Activated CD8-positive, alpha-beta T cell treated with anti-CD3 and anti-CD28 coated beads, Interleukin-2, amount 10 ng/mL, durations not matched to agents 7 days and 5 days (primary cell): ENCODE results near the gene GAGE10. TPM values are rescaled to one million over a fixed set of nuclear protein-coding genes. Genes with fewer than 3 reads are reported as not detected.

ENCODE experiments used
- ATAC-seq: fragments of 150-1000 bp; cut with Tn5 transposase; one replicate; pipeline ENCODE4 v1.10.0; 2021; ENCODE audit warnings: moderate library complexity
- CTCF ChIA-PET: fragments of 350-600 bp; sonication (Branson Sonifier 250); formaldehyde crosslinking; loops from one replicate; lab custom pipeline; 2021; ENCODE audit warnings: antibody characterized with exemption; lab: Charles Lee
- POLR2A ChIA-PET: fragments of 350-600 bp; sonication (Branson Sonifier 250); formaldehyde crosslinking; loops from one replicate; lab custom pipeline; 2021; ENCODE audit warnings: antibody characterized with exemption; lab: Charles Lee
- DNase-seq: peaks from one replicate; pipeline ENCODE4 v3.0.0-alpha.2; 2020
- H3K27ac Mint-ChIP-seq: one replicate; pipeline ENCODE4 v1.8.0; 2021; ENCODE audit warnings: mild to moderate bottlenecking, mixed read lengths
- H3K27me3 Mint-ChIP-seq: one replicate; pipeline ENCODE4 v1.8.0; 2021; ENCODE audit warnings: low read depth, mixed read lengths
- H3K36me3 Mint-ChIP-seq: one replicate; pipeline ENCODE4 v1.8.0; 2021; ENCODE audit warnings: low read depth, mixed read lengths
- H3K4me1 Mint-ChIP-seq: one replicate; pipeline ENCODE4 v1.8.0; 2021; ENCODE audit warnings: low read depth, mixed read lengths
- H3K4me3 Mint-ChIP-seq: one replicate; pipeline ENCODE4 v1.8.0; 2021; ENCODE audit warnings: mild to moderate bottlenecking, mixed read lengths
- H3K9me3 Mint-ChIP-seq: one replicate; pipeline ENCODE4 v1.8.0; 2022; ENCODE audit warnings: mixed read lengths; ENCODE audit not compliant: insufficient read depth
- total RNA-seq, 2 experiments: library from RNA; stranded (reverse); gene quantifications; one replicate each; pipeline ENCODE4 v1.2.3, GENCODE V29; 2021

The GAGE10 gene
- total RNA-seq, 2 experiments from 2014 or later = not detected

- peak overlapping the region; percentile 51 for H3K4me3 Mint-ChIP-seq
- H3K27ac Mint-ChIP-seq = peak overlapping the region; percentile 91
- no peak for ATAC-seq
- H3K9me3 Mint-ChIP-seq = no peaks in the 10 kb centered on the region
- ChIA-PET POLR2A (interaction anchor here (1.1 kb wide), 1 partner anchor 549 kb away, joined by 3 read pairs; no protein-coding TSS in a partner anchor), CTCF (interaction anchor here (1.0 kb wide), 2 partner anchors 15 to 84 kb away, joined by 3 read pairs; no protein-coding TSS in a partner anchor)
- H3K4me1 Mint-ChIP-seq = peaks cover 81% of the 10 kb centered on the region
- no peaks in the 10 kb centered on the region for H3K27me3 Mint-ChIP-seq
- DNase-seq = no peak
- H3K36me3 Mint-ChIP-seq = peaks cover 51% of the 10 kb centered on the region
Observed at GRCh38 chrX:49276671-49277534, 26.5 kb upstream of the GAGE10 start.

- H3K9me3 Mint-ChIP-seq = no peaks in the 10 kb centered on the region
- POLR2A ChIA-PET = interaction anchor here (1.1 kb wide), 1 partner anchor 550 kb away, joined by 3 read pairs; no protein-coding TSS in a partner anchor
- DNase-seq (no peak), ATAC-seq (no peak)
- peaks cover 79% of the 10 kb centered on the region for H3K4me1 Mint-ChIP-seq
- CTCF ChIA-PET = interaction anchor here (1.0 to 1.4 kb wide), 2 partner anchors 15 to 85 kb away, joined by 3 to 4 read pairs; no protein-coding TSS in a partner anchor
- H3K4me3 Mint-ChIP-seq = peak overlapping the region; percentile 51
- H3K36me3 Mint-ChIP-seq = peaks cover 53% of the 10 kb centered on the region
- H3K27me3 Mint-ChIP-seq = no peaks in the 10 kb centered on the region
- peak overlapping the region; percentile 91 for H3K27ac Mint-ChIP-seq
Observed at GRCh38 chrX:49277535-49277830, 26.0 kb upstream of the GAGE10 start.

DNA sequence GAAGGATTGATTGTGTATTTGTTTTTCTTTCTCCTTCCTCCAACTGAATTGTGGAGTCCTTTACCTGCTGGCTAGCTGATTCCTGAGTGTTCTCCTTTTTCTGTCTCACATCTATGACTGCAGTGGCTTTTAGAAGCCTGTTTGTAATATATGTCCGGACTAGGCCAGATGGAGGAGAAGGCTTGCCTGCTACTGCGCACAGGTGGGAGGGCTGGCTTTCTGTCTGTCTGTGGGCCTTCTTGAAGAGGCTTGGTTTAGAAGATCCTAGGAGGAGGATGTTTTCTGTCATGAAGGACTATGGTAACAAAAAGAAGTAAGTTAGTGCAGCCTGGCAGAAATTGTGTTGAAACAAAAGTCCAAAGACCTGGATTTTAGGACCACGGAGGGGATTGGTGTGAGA is 25.4 kb upstream of the GAGE10 start:
- ChIA-PET POLR2A (no interaction called here), CTCF (interaction anchor here (1.0 to 1.4 kb wide), 2 partner anchors 14 to 85 kb away, joined by 3 to 4 read pairs; no protein-coding TSS in a partner anchor)
- peaks cover 56% of the 10 kb centered on the region for H3K36me3 Mint-ChIP-seq
- H3K27me3 Mint-ChIP-seq = no peaks in the 10 kb centered on the region
- peak overlapping the region; percentile 51 for H3K4me3 Mint-ChIP-seq
- ATAC-seq (no peak), DNase-seq (no peak)
- no peaks in the 10 kb centered on the region for H3K9me3 Mint-ChIP-seq
- H3K4me1 Mint-ChIP-seq = peaks cover 77% of the 10 kb centered on the region
- peak overlapping the region; percentile 91 for H3K27ac Mint-ChIP-seq

DNA sequence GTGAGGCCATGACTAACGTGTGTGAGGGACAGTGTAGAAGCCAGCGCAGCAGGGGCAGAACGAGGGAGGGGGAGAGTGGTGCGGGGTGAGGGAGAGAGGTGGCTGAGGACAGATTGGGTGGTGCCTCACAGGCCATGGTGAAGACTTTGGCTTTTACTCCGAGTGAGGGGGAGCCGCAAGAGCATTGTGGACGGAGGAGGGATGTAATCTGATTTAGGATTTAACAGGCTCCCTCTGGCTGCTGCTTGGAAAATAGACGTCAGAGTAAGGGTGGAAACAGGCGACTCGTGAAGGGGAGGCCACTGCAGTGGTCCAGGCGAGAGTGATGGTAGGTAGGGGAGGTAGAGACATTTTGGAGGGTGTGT is 20.8 kb upstream of the GAGE10 start:
- Mint-ChIP-seq H3K36me3 (peaks cover 35% of the 10 kb centered on the region), H3K27me3 (no peaks in the 10 kb centered on the region), H3K4me3 (no peak overlapping the region), H3K27ac (no peak overlapping the region), H3K4me1 (peaks cover 42% of the 10 kb centered on the region), H3K9me3 (no peaks in the 10 kb centered on the region)
- ATAC-seq = no peak
- no peak for DNase-seq
- POLR2A ChIA-PET = no interaction called here
- CTCF ChIA-PET = no interaction called here

GRCh38 chrX:49284212-49284611 is 19.2 kb upstream of the GAGE10 start:
- CTCF ChIA-PET = no interaction called here

DNA sequence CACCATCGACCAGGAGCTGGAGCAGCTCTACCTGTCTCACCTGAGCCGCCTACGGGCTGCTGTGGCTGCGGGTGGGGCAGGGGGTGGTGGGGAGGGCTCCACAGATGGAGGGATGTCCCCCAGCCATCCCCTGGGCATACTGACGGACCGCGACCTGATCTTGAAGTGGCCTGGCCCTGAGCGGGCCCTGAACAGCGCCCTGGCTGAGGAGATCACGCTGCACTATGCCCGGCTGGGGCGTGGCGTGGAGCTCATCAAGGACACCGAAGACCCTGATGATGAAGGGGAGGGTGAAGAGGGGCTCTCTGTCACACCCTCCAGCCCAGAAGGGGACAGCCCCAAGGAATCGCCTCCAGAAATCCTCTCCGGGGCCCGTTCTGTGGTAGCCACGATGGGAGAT is 17.3 kb upstream of the GAGE10 start:
- DNase-seq (no peak), ATAC-seq (no peak)
- Mint-ChIP-seq H3K27ac (no peak overlapping the region), H3K4me1 (peaks cover 36% of the 10 kb centered on the region), H3K36me3 (peaks cover 18% of the 10 kb centered on the region), H3K9me3 (no peaks in the 10 kb centered on the region), H3K27me3 (no peaks in the 10 kb centered on the region), H3K4me3 (no peak overlapping the region)
- ChIA-PET POLR2A (interaction anchor here (0.6 kb wide), 1 partner anchor 17 kb away, joined by 3 read pairs; no protein-coding TSS in a partner anchor), CTCF (no interaction called here)

More at GRCh38 chrX:49284212-49284611, 19.2 kb upstream of the GAGE10 start:
- Mint-ChIP-seq H3K27ac (no peak overlapping the region), H3K4me3 (no peak overlapping the region), H3K4me1 (peaks cover 41% of the 10 kb centered on the region), H3K27me3 (no peaks in the 10 kb centered on the region), H3K9me3 (no peaks in the 10 kb centered on the region), H3K36me3 (peaks cover 25% of the 10 kb centered on the region)
- DNase-seq (no peak), ATAC-seq (no peak)
- POLR2A ChIA-PET = no interaction called here

GRCh38 chrX:49286581-49286980 is 16.9 kb upstream of the GAGE10 start:
- POLR2A ChIA-PET = interaction anchor here (0.6 kb wide), 2 partner anchors 18 to 591 kb away, joined by 3 read pairs; no protein-coding TSS in a partner anchor
- Mint-ChIP-seq H3K27me3 (no peaks in the 10 kb centered on the region), H3K4me1 (peaks cover 37% of the 10 kb centered on the region), H3K36me3 (peaks cover 16% of the 10 kb centered on the region), H3K27ac (no peak overlapping the region), H3K4me3 (no peak overlapping the region), H3K9me3 (no peaks in the 10 kb centered on the region)
- ATAC-seq (no peak), DNase-seq (no peak)
- CTCF ChIA-PET = no interaction called here

DNA sequence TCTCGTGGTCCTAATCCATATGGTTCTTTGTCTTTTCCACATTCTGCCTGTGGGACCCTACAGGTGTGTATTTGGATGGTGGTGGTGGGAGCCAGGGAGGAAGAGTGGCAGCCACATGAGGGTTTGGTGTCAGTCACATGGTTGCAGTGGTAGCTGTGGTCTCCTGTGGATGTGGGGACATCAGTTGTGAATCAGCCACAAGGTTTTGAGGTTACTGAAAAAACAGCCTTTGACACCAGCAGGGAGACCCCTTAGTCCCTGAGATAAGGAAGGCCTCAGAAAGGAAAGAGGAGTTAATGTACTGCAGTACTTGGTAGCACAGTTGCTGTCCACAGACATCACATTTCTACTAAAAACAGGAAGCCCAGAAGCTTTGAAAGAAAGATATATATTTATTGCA is 15.8 kb upstream of the GAGE10 start:
- H3K27ac Mint-ChIP-seq = peak overlapping the region; percentile 57
- POLR2A ChIA-PET = interaction anchor here (1.3 kb wide), 1 partner anchor 15 kb away, joined by 5 read pairs; no protein-coding TSS in a partner anchor
- peaks cover 39% of the 10 kb centered on the region for H3K4me1 Mint-ChIP-seq
- DNase-seq = peak; percentile 53
- H3K36me3 Mint-ChIP-seq = peaks cover 11% of the 10 kb centered on the region
- H3K9me3 Mint-ChIP-seq = no peaks in the 10 kb centered on the region
- H3K27me3 Mint-ChIP-seq = no peaks in the 10 kb centered on the region
- CTCF ChIA-PET = no interaction called here
- no peak for ATAC-seq
- no peak overlapping the region for H3K4me3 Mint-ChIP-seq

- no peaks in the 10 kb centered on the region for H3K27me3 Mint-ChIP-seq
- ATAC-seq = no peak
- H3K9me3 Mint-ChIP-seq = no peaks in the 10 kb centered on the region
- ChIA-PET POLR2A (no interaction called here), CTCF (interaction anchor here (1.9 kb wide), 1 partner anchor 464 kb away, joined by 8 read pairs; no protein-coding TSS in a partner anchor)
- peaks cover 10% of the 10 kb centered on the region for H3K36me3 Mint-ChIP-seq
- DNase-seq = no peak
- H3K27ac Mint-ChIP-seq = no peak overlapping the region
- no peak overlapping the region for H3K4me3 Mint-ChIP-seq
- peaks cover 37% of the 10 kb centered on the region for H3K4me1 Mint-ChIP-seq
Observed at GRCh38 chrX:49290215-49290614, 13.2 kb upstream of the GAGE10 start.

- ATAC-seq = peak; percentile 91
- Mint-ChIP-seq H3K27me3 (peaks cover 8% of the 10 kb centered on the region), H3K4me3 (no peak overlapping the region), H3K4me1 (peaks cover 37% of the 10 kb centered on the region), H3K27ac (peak overlapping the region; percentile 48), H3K36me3 (peaks cover 7% of the 10 kb centered on the region), H3K9me3 (no peaks in the 10 kb centered on the region)
- ChIA-PET CTCF (interaction anchor here (0.8 to 1.9 kb wide), 7 partner anchors 10 to 462 kb away, joined by 3 to 8 read pairs (median 4); no protein-coding TSS in a partner anchor), POLR2A (interaction anchor here (0.6 kb wide), 1 partner anchor 671 kb away, joined by 4 read pairs; no protein-coding TSS in a partner anchor)
- peak; percentile 80 for DNase-seq
Observed at GRCh38 chrX:49291615-49292337, 11.7 kb upstream of the GAGE10 start.

- CTCF ChIA-PET = interaction anchor here (0.7 to 1.7 kb wide), 6 partner anchors 11 to 228 kb away, joined by 3 to 5 read pairs (median 3); no protein-coding TSS in a partner anchor
- Mint-ChIP-seq H3K9me3 (no peaks in the 10 kb centered on the region), H3K27me3 (peaks cover 8% of the 10 kb centered on the region), H3K36me3 (peaks cover 1% of the 10 kb centered on the region), H3K27ac (peak overlapping the region; percentile 48), H3K4me3 (no peak overlapping the region), H3K4me1 (peaks cover 29% of the 10 kb centered on the region)
- POLR2A ChIA-PET = no interaction called here
- ATAC-seq (no peak), DNase-seq (no peak)
Observed at GRCh38 chrX:49292400-49293362, 10.8 kb upstream of the GAGE10 start.
